GM18873 (cell line): ENCODE measurements around the gene KRT72.

ENCODE experiments used
- ATAC-seq: cut with Tn5 transposase; IDR thresholded peaks from one replicate; pipeline ENCODE4 v1.9.1; 2021; ENCODE audit warnings: mild to moderate bottlenecking, moderate library complexity, moderate number of reproducible peaks; ENCODE audit not compliant: unreplicated experiment, low FRiP score

Gene KRT72

GRCh38 chr12:52630599-52631200, 29.4 kb upstream of the KRT72 start:
- ATAC-seq: no peak

- ATAC-seq: no peak
Observed at GRCh38 chr12:52630008-52630500, 28.8 kb upstream of the KRT72 start.

DNA sequence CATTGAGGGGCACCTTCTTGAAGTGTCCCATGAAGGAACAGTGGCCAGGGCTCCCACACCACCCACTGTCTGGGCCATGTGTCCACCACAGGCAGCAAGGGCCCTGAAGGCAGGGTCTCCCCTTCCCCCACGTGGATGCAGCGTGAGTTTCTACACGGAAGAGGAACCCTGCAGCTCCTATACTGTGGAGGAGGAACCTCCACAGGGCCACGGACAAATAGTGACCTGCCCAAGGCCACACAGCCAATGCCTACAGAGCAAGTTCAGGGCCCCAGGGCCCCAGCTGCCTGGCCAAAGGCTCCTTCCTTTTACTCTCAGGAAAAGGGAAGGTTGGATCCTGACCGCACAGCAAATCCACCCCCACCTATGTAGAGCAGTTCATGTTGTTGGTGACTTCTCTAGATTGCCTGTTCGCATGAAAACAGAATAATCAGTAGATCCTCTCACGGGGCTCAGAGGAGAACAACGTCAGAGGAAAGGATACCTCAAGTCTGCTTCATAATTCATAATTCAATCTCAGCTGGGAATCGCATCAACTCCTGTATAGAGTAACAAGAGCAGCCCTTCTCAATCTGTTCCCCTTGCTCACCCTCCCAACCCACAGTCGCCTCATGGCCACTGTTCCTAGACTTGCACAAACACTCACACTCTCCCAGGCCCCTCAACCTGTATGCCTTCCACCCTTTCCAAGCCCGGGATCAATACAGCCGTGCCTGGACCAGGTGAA, 28.2 kb upstream of the KRT72 start:
- ATAC-seq: no peak

DNA sequence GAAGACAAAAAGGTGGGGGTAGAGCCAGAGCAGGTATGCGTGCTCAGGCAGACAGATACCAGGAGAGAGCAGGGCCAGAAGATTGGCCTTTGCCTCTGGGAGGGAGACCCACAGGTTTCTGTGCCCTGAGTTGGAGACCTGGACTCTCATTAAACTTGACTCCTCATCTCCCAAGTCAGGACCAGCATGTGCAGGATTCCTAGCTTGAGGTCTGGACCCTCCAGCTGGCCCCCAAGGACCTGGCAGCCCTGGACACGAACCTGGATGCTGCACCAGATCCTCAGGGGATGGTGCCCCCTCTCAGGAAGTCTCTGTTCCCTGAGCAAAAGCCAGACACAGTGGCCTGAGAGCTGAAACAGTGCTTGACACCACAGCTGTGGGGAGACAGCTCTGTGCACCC, 27.6 kb upstream of the KRT72 start:
- no peak for ATAC-seq

GRCh38 chr12:52628111-52628507, 26.8 kb upstream of the KRT72 start:
- ATAC-seq: no peak

DNA sequence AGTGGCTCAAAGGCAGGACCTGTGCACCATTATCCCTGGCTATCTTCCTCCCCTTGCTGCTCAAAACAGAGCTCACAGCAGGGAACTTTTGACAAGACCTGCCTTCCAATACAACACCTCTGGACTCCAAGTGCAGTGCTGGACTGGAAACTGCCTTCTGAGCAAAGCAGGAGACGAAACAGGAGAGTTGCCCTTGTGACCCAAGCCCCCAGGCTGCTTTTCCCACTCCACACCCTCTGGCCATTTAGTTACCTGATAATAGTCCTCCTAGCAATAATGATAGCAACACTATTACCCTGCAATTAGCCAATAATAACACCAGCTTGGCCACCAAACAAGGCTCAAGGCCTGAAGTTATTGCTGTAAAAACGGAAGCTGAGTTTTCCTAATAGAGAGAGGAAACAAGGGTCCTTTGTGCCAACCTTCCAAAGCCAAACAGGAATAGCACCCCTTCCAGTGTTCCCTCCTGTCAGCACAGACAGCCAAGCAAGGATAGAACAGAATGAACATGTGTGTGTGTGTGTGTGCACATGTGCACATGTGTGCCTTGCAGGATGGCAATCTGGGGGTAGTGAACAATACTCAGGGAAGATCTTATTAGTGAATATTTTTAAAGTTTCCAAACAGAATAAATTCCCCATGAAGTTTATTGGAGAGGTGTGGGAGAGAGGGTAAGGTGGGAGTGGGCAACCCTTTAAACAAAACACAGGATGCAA, 26.3 kb upstream of the KRT72 start:
- ATAC-seq: no peak

GRCh38 chr12:52622349-52622748, 21.1 kb upstream of the KRT72 start:
- no peak for ATAC-seq

GRCh38 chr12:52618866-52619265, 17.6 kb upstream of the KRT72 start:
- ATAC-seq: no peak

DNA sequence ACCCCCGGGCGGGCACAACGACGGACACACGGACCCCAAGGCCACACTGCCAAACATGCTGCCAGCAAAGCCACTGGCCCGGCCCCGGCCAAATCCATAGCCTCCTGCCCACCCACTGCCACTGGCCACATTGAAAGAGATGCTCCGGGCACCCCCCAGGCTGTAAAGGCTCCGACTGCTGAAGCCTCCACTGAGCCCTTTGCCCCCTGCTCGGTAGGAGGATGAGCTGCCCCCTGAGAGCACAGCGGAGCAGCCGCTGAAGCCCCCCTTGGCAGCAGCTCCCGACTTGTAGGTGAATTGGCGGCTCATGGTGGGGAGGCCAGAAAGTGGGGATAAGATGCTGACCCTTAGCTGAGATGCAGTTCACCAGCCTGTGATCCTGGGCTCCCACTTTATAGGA, 17.0 kb upstream of the KRT72 start, which contains the start of gene KRT73:
Gene KRT73, minus strand, starts transcription at position 344 of the 400 bp plus-strand sequence. Its CDS starts 35 bp downstream, at position 309.
- no peak for ATAC-seq

GRCh38 chr12:52617403-52617785, 16.1 kb upstream of the KRT72 start:
- ATAC-seq: no peak

DNA sequence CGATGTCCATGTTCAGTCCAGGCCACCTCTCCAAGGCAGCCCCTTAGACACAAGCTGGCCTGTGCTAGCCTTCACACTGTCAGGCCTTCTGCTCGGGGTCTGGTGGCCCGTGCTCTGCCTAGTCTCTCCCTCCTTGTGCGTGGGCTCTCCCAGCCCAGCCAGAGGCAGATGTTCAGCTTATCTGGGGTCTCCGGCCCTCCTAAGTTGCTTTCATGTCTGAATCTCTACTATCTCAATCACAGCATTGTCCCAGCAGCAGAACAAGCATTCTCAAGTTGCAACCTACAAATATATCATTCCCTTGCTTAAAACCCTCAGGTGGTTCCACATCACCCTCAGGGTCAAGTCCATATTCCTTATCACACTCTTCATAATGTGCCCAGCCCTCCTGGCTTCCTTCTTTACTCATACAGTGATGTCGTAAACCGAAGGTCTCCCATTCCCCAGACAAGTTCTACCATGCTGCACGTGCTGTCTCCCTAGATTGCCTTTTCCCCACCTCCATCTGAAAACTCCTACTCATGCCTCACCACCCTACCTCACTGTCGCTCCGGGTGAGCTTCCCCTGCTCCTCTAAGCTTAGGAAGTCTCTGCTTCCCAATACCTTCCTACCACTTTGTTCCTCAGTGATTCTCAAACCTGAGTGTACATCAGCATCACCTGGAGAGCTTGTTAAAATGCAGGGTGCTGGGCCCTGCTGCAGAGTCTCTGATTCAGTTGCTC, 15.6 kb upstream of the KRT72 start:
- ATAC-seq: no peak

DNA sequence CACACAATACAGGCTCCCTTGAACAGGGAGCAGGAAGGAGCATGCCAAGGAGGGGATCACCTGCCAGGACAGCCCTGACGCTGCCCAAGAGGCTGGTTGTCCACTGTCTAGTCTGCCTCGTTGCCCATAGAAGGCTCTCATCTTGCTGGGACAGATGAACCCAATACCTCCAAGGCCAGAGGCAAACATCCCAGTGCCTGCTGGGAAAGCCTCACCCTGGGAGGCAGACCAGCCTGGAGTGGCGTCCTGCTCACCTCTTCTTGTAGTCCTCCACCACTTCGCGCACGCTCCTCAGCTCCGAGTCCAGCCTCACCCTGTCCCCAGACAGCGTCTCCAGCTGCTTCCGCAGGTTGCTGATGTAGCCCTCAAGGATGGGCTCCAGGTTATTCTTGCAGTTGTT, 14.6 kb upstream of the KRT72 start:
- no peak for ATAC-seq

GRCh38 chr12:52615208-52615868, 14.1 kb upstream of the KRT72 start:
- ATAC-seq: no peak

- ATAC-seq: no peak
Observed at GRCh38 chr12:52614381-52615207, 13.3 kb upstream of the KRT72 start.

DNA sequence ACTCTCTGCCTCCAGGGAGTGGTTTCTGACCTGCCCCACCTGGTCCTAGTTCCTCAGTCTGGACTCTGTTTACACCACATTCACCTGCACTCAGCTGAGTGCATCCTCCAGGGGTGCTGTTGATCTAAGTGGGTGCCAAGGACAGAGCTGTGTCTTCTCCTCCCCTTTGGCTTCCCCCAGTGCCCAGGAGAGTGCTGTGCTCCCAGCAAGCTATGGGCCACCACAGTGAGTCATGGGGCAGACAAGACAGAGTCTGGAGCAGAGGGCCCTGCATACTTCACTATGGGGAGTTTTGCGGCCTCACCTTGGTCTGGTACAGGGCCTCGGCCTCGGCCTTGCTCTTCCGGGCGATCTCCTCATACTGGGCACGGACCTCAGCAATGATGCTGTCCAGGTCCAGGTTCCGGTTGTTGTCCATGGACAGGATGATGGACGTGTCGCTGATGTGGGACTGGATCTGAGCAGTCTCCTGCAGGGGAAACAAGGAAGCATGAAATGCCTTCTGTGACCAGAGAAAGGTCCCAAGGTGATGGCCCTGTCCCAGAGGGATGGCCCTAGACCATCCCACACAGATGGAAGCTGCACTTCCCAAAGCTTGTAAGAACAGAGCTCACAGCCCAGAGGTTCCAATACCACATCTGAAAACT, 12.2 kb upstream of the KRT72 start:
- no peak for ATAC-seq

GRCh38 chr12:52612431-52613383, 11.4 kb upstream of the KRT72 start:
- no peak for ATAC-seq

GRCh38 chr12:52611080-52611468, 9.8 kb upstream of the KRT72 start:
- no peak for ATAC-seq
